ENCODE data around the gene FBLN5.
"Not testable (repeated sequence)": the region's sequence is repeated elsewhere in the genome, so short reads cannot be mapped to it uniquely, and the experiment has no call there.

Gene FBLN5

GRCh38 chr14:91847693-91848092 lies 99.8 kb downstream of the FBLN5 start:
- no peak for TF ChIP-seq CTCF (IDR thresholded peaks at IDR 0.05)
- Histone ChIP-seq H3K27me3 (peaks cover 3% of the 10 kb centered on the region), H3K4me1 (ENCODE audit: control insufficient read depth in 1 of 2, insufficient read depth in 1 of 2, low read depth in 1 of 2, low read length in 1 of 2) (no peaks in the 10 kb centered on the region), H3K36me3 (no peaks in the 10 kb centered on the region), H3K27ac (no peak overlapping the region), H3K9me3 (no peaks in the 10 kb centered on the region), H3K4me3 (ENCODE audit: low read depth in 1 of 2, low read length in 1 of 2) (no peak overlapping the region)

GRCh38 chr14:91845652-91846051 lies 101.8 kb downstream of the FBLN5 start:
- H3K4me3 ChIP-seq (ENCODE audit: low read depth in 1 of 2, low read length in 1 of 2) = no peak overlapping the region
- no peaks in the 10 kb centered on the region for H3K4me1 ChIP-seq (ENCODE audit: control insufficient read depth in 1 of 2, insufficient read depth in 1 of 2, low read depth in 1 of 2, low read length in 1 of 2)
- TF ChIP-seq CTCF (IDR thresholded peaks at IDR 0.05) = no peak
- no peak overlapping the region for H3K27ac ChIP-seq
- no peaks in the 10 kb centered on the region for H3K36me3 ChIP-seq
- no peaks in the 10 kb centered on the region for H3K9me3 ChIP-seq
- H3K27me3 ChIP-seq = peaks cover 10% of the 10 kb centered on the region

- not testable (repeated sequence) for H3K4me3 ChIP-seq (ENCODE audit: low read depth in 1 of 2, low read length in 1 of 2); H3K36me3 ChIP-seq; H3K27ac ChIP-seq; H3K27me3 ChIP-seq; H3K4me1 ChIP-seq (ENCODE audit: control insufficient read depth in 1 of 2, insufficient read depth in 1 of 2, low read depth in 1 of 2, low read length in 1 of 2); H3K9me3 ChIP-seq
Observed at GRCh38 chr14:91845056-91845455, 102.4 kb downstream of the FBLN5 start.

GRCh38 chr14:91844029-91844428 lies 103.5 kb downstream of the FBLN5 start:
- Histone ChIP-seq H3K27me3 (peaks cover 18% of the 10 kb centered on the region), H3K36me3 (no peaks in the 10 kb centered on the region), H3K9me3 (no peaks in the 10 kb centered on the region), H3K27ac (no peak overlapping the region), H3K4me3 (ENCODE audit: low read depth in 1 of 2, low read length in 1 of 2) (no peak overlapping the region), H3K4me1 (ENCODE audit: control insufficient read depth in 1 of 2, insufficient read depth in 1 of 2, low read depth in 1 of 2, low read length in 1 of 2) (no peaks in the 10 kb centered on the region)
- no peak for TF ChIP-seq CTCF (IDR thresholded peaks at IDR 0.05)

GRCh38 chr14:91843437-91843836 lies 104.1 kb downstream of the FBLN5 start:
- H3K36me3 ChIP-seq = no peaks in the 10 kb centered on the region
- H3K4me1 ChIP-seq (ENCODE audit: control insufficient read depth in 1 of 2, insufficient read depth in 1 of 2, low read depth in 1 of 2, low read length in 1 of 2) = no peaks in the 10 kb centered on the region
- H3K4me3 ChIP-seq (ENCODE audit: low read depth in 1 of 2, low read length in 1 of 2) = no peak overlapping the region
- H3K27ac ChIP-seq = no peak overlapping the region
- TF ChIP-seq CTCF (IDR thresholded peaks at IDR 0.05) = no peak
- H3K9me3 ChIP-seq = no peaks in the 10 kb centered on the region
- peaks cover 24% of the 10 kb centered on the region for H3K27me3 ChIP-seq

GRCh38 chr14:91841065-91841464 lies 106.4 kb downstream of the FBLN5 start:
- TF ChIP-seq CTCF (IDR thresholded peaks at IDR 0.05) = no peak

More at GRCh38 chr14:91841065-91841464, 106.4 kb downstream of the FBLN5 start:
- Histone ChIP-seq H3K27ac (no peak overlapping the region), H3K4me3 (ENCODE audit: low read depth in 1 of 2, low read length in 1 of 2) (no peak overlapping the region), H3K27me3 (peaks cover 47% of the 10 kb centered on the region), H3K4me1 (ENCODE audit: control insufficient read depth in 1 of 2, insufficient read depth in 1 of 2, low read depth in 1 of 2, low read length in 1 of 2) (peaks cover 8 to 12% of the 10 kb centered on the region in 2 experiments), H3K36me3 (no peaks in the 10 kb centered on the region), H3K9me3 (no peaks in the 10 kb centered on the region)

Data from neutrophil (primary cell).